GM23338 (cell line): ENCODE data around the gene STIP1. TPM values are rescaled to one million over a fixed set of nuclear protein-coding genes. Genes with fewer than 3 reads are reported as not detected.

ENCODE experiments used
- ATAC-seq: fragments of 200-7000 bp; cut with Tn5 transposase; 3 replicates; pipeline ENCODE4 v1.9.1; 2020
- DNase-seq: peaks from one replicate; pipeline ENCODE4 v3.0.0-alpha.2; 2015; ENCODE audit warnings: low spot score
- H2AFZ ChIP-seq: fragments of 200-600 bp; sonication (generic); 2 replicates; pipeline ENCODE4 v1.8.0; 2016; ENCODE audit warnings: antibody characterized with exemption, mild to moderate bottlenecking, moderate library complexity
- H3F3A ChIP-seq: fragments of 200-600 bp; sonication (generic); replicated peaks from 2 replicates; pipeline ENCODE4 v1.8.0; 2017; ENCODE audit warnings: antibody characterized with exemption, mixed run types, low read depth
- H3K27ac ChIP-seq: fragments of 200-600 bp; sonication (generic); 2 replicates; pipeline ENCODE4 v1.6.1; 2016; ENCODE audit warnings: low read depth
- H3K27me3 ChIP-seq: fragments of 200-600 bp; sonication (generic); 2 replicates; pipeline ENCODE4 v1.8.0; 2016; ENCODE audit warnings: mild to moderate bottlenecking, mixed run types, moderate library complexity; ENCODE audit not compliant: insufficient read depth
- H3K36me3 ChIP-seq: fragments of 200-600 bp; sonication (generic); 2 replicates; pipeline ENCODE4 v1.8.0; 2016; ENCODE audit warnings: mild to moderate bottlenecking; ENCODE audit not compliant: insufficient read depth
- H3K4me1 ChIP-seq: fragments of 200-600 bp; sonication (generic); 2 replicates; pipeline ENCODE4 v1.8.0; 2016; ENCODE audit warnings: mild to moderate bottlenecking, moderate library complexity; ENCODE audit not compliant: insufficient read depth
- H3K4me2 ChIP-seq: fragments of 200-600 bp; sonication (generic); 2 replicates; pipeline ENCODE4 v1.7.1; 2017; ENCODE audit warnings: mixed run types
- H3K4me3 ChIP-seq: fragments of 200-600 bp; sonication (generic); 2 replicates; pipeline ENCODE4 v1.6.1; 2016; ENCODE audit warnings: mixed run types
- H3K79me2 ChIP-seq: fragments of 200-600 bp; sonication (generic); replicated peaks from 2 replicates; pipeline ENCODE4 v1.8.0; 2017; ENCODE audit warnings: mild to moderate bottlenecking; ENCODE audit not compliant: insufficient read depth
- H3K9me2 ChIP-seq: fragments of 200-600 bp; sonication (generic); 2 replicates; pipeline ENCODE4 v1.8.0; 2017; ENCODE audit not compliant: insufficient read depth
- H4K20me1 ChIP-seq: fragments of 200-600 bp; sonication (generic); replicated peaks from 2 replicates; pipeline ENCODE4 v1.8.0; 2017; ENCODE audit warnings: mild to moderate bottlenecking; ENCODE audit not compliant: insufficient read depth
- H3K27ac Mint-ChIP-seq: 2 replicates; pipeline ENCODE4 v1.8.0; 2020; ENCODE audit warnings: inconsistent platforms, mild to moderate bottlenecking, moderate library complexity, mixed read lengths
- H3K27me3 Mint-ChIP-seq: 3 replicates; pipeline ENCODE4 v1.8.0; 2022; ENCODE audit warnings: low read depth, mild to moderate bottlenecking, moderate library complexity, mixed read lengths, inconsistent platforms; ENCODE audit not compliant: insufficient read depth, poor library complexity
- H3K36me3 Mint-ChIP-seq: 3 replicates; pipeline ENCODE4 v1.8.0; 2021; ENCODE audit warnings: low read depth, mild to moderate bottlenecking, inconsistent platforms, moderate library complexity, mixed read lengths
- H3K4me1 Mint-ChIP-seq: 3 replicates; pipeline ENCODE4 v1.8.0; 2020; ENCODE audit warnings: mild to moderate bottlenecking, inconsistent platforms, mixed read lengths
- H3K4me3 Mint-ChIP-seq: 3 replicates; pipeline ENCODE4 v1.8.0; 2021; ENCODE audit warnings: moderate library complexity, mild to moderate bottlenecking, inconsistent platforms, mixed read lengths
- H3K9me3 Mint-ChIP-seq: 3 replicates; pipeline ENCODE4 v1.8.0; 2020; ENCODE audit warnings: moderate library complexity, mild to moderate bottlenecking, inconsistent platforms, mixed read lengths
- CREB1 ChIP-seq: fragments of 250-450 bp; sonication (Bioruptor Pico); IDR thresholded peaks from 2 replicates; pipeline ENCODE4 v1.5.0; 2020; ENCODE audit warnings: low read depth, mild to moderate bottlenecking, moderate library complexity
- CTCF ChIP-seq, 2 experiments: fragments of 200-600 bp in 1 of 2; sonication (generic) in 1 of 2; conservative IDR thresholded peaks; 2 replicates each; pipeline versions ENCODE4 v1.5.1 to v1.6.1; 2016 to 2017; ENCODE audit warnings: antibody characterized with exemption in 2 of 2, low read depth in 2 of 2, mild to moderate bottlenecking in 2 of 2, moderate library complexity in 1 of 2
- EZH2 ChIP-seq: fragments of 200-600 bp; sonication (generic); IDR thresholded peaks from one replicate; pipeline ENCODE4 v1.8.0; 2017; ENCODE audit warnings: antibody characterized with exemption, mild to moderate bottlenecking, low read depth; ENCODE audit not compliant: unreplicated experiment
- EZH2phosphoT487 ChIP-seq: fragments of 200-600 bp; sonication (generic); IDR thresholded peaks from one replicate; pipeline ENCODE4 v1.8.1; 2018; ENCODE audit warnings: antibody characterized with exemption; ENCODE audit not compliant: unreplicated experiment
- ZNF114 ChIP-seq: fragments of 250-450 bp; sonication (Bioruptor Pico); IDR thresholded peaks from 2 replicates; pipeline ENCODE4 v1.5.0; 2020; ENCODE audit warnings: mild to moderate bottlenecking, moderate library complexity
- ZNF331 ChIP-seq: fragments of 250-450 bp; sonication (Bioruptor Pico); IDR thresholded peaks from 2 replicates; pipeline ENCODE4 v1.5.0; 2020; ENCODE audit warnings: low read depth, mild to moderate bottlenecking, moderate library complexity
- ZNF462 ChIP-seq: fragments of 250-450 bp; sonication (Bioruptor Pico); IDR thresholded peaks from 2 replicates; pipeline ENCODE4 v1.5.0; 2020; ENCODE audit warnings: mild to moderate bottlenecking, moderate library complexity
- polyA plus RNA-seq: library from polyadenylated mRNA; unstranded; fragments of >200 nt; fragmentation: Nextera tagmentation; extraction: Ambion mirVana; gene quantifications from 2 replicates; pipeline ENCODE4 v1.2.1, GENCODE V29; 2016
- total RNA-seq: library from RNA; depleted of rRNA; stranded (reverse); fragments of >200 nt; shearing (Covaris generic); gene quantifications from 2 replicates; pipeline ENCODE4 v1.2.3, GENCODE V29; 2014

The STIP1 gene
- total and polyA plus RNA-seq, 2 experiments from 2014 or later = 213 to 351 TPM

- Histone ChIP-seq H3K27me3 (no peaks in the 10 kb centered on the region), H3K79me2 (no peaks in the 10 kb centered on the region), H3K9me2 (no peaks in the 10 kb centered on the region), H3K4me3 (no peak overlapping the region), H3F3A (0 out of 2 replicates have a peak, but pooled peaks cover 11% of the 10 kb centered on the region), H2AFZ (no peak overlapping the region), H4K20me1 (no peaks in the 10 kb centered on the region; the same call in 1 of the 2 replicates), H3K27ac (no peak overlapping the region), H3K4me1 (peaks cover 11% of the 10 kb centered on the region), H3K4me2 (no peak overlapping the region), H3K36me3 (no peaks in the 10 kb centered on the region)
- H3K4me3 Mint-ChIP-seq = no peak overlapping the region
- H3K27ac Mint-ChIP-seq = no peak overlapping the region
- ATAC-seq = no peak
- TF ChIP-seq CREB1 (CRISPR knock-in tag) (no peak), ZNF331 (CRISPR knock-in tag) (no peak), EZH2phosphoT487 (no peak), EZH2 (no peak), ZNF114 (CRISPR knock-in tag) (no peak), ZNF462 (CRISPR knock-in tag) (no peak), CTCF (conservative IDR thresholded peaks at IDR 0.05; ENCODE audit: low read depth in 2 of 2) (no peak)
- no peaks in the 10 kb centered on the region; the same call in 2 of the 3 replicates for H3K36me3 Mint-ChIP-seq
- H3K27me3 Mint-ChIP-seq = peaks cover 22% of the 10 kb centered on the region
- no peak for DNase-seq
- H3K4me1 Mint-ChIP-seq = peaks cover 32% of the 10 kb centered on the region
- H3K9me3 Mint-ChIP-seq = no peaks in the 10 kb centered on the region
Observed at GRCh38 chr11:64150481-64151239, 35.3 kb upstream of the STIP1 start.
